Activated B cell treated with CpG ODN at 0.5 μM for 24 hours (primary cell): ENCODE results near the gene FGD3. TPM values are rescaled to one million over a fixed set of nuclear protein-coding genes. Genes with fewer than 3 reads are reported as not detected.

Experiments used
- ATAC-seq: fragments of 200-7000 bp; cut with Tn5 transposase; one replicate; pipeline ENCODE4 v1.10.0; 2021; ENCODE audit warnings: low read depth, mild to moderate bottlenecking, moderate library complexity
- CTCF ChIA-PET: fragments of 350-600 bp; sonication (Branson Sonifier 250); formaldehyde crosslinking; loops from one replicate; lab custom pipeline; 2021; ENCODE audit warnings: antibody characterized with exemption; lab: Charles Lee
- POLR2A ChIA-PET: fragments of 350-600 bp; sonication (Branson Sonifier 250); formaldehyde crosslinking; loops from one replicate; lab custom pipeline; 2021; ENCODE audit warnings: antibody characterized with exemption; lab: Charles Lee
- DNase-seq: peaks from one replicate; pipeline ENCODE4 v3.0.0; 2022
- H3K27ac Mint-ChIP-seq: one replicate; pipeline ENCODE4 v1.8.0; 2020; ENCODE audit warnings: mixed read lengths
- H3K27me3 Mint-ChIP-seq: one replicate; pipeline ENCODE4 v1.8.0; 2021; ENCODE audit warnings: mixed read lengths
- H3K36me3 Mint-ChIP-seq: one replicate; pipeline ENCODE4 v1.8.0; 2021; ENCODE audit warnings: low read depth, mixed read lengths
- H3K4me1 Mint-ChIP-seq: one replicate; pipeline ENCODE4 v1.8.0; 2021; ENCODE audit warnings: mixed read lengths
- H3K4me3 Mint-ChIP-seq: one replicate; pipeline ENCODE4 v1.8.0; 2020; ENCODE audit warnings: mild to moderate bottlenecking, mixed read lengths
- H3K9me3 Mint-ChIP-seq: one replicate; pipeline ENCODE4 v1.8.0; 2020; ENCODE audit warnings: mixed read lengths
- CTCF ChIP-seq: fragments of 200-600 bp; IDR thresholded peaks from one replicate; pipeline ENCODE4 v1.8.0; 2022; ENCODE audit warnings: antibody characterized with exemption, mild to moderate bottlenecking
- intact Hi-C: fragments of 100-400 bp; cut with micrococcal nuclease; formaldehyde crosslinking; loops from one replicate; pipeline ENCODE4 v1.15.1; 2024
- total RNA-seq: library from RNA; stranded (reverse); gene quantifications from 2 replicates; pipeline ENCODE4 v1.2.3, GENCODE V29; 2022

Gene FGD3
- total RNA-seq, 1 donor from 2014 or later, result 61.9 TPM

GRCh38 chr9:92920437-92920836 is 26.9 kb upstream of the FGD3 start:
- no peak for ATAC-seq
- CTCF ChIA-PET, result no interaction called here

GRCh38 chr9:92931606-92932005 is 15.7 kb upstream of the FGD3 start:
- peaks cover 4% of the 10 kb centered on the region for H3K27me3 Mint-ChIP-seq
- ATAC-seq, result no peak
- no peaks in the 10 kb centered on the region for H3K9me3 Mint-ChIP-seq
- no peaks in the 10 kb centered on the region for H3K36me3 Mint-ChIP-seq
- H3K4me3 Mint-ChIP-seq, result no peak overlapping the region
- POLR2A ChIA-PET, result no interaction called here
- CTCF ChIA-PET, result no interaction called here
- H3K4me1 Mint-ChIP-seq, result no peaks in the 10 kb centered on the region
- intact Hi-C loops, result no loop called here
- H3K27ac Mint-ChIP-seq, result no peak overlapping the region
- no peak for TF ChIP-seq CTCF
- DNase-seq, result no peak

More at GRCh38 chr9:92920437-92920836, 26.9 kb upstream of the FGD3 start:
- no peak overlapping the region for H3K4me3 Mint-ChIP-seq
- H3K9me3 Mint-ChIP-seq, result no peaks in the 10 kb centered on the region
- no peaks in the 10 kb centered on the region for H3K36me3 Mint-ChIP-seq
- no peaks in the 10 kb centered on the region for H3K27me3 Mint-ChIP-seq
- no peak for TF ChIP-seq CTCF
- no peak for DNase-seq
- intact Hi-C loops, result no loop called here
- H3K27ac Mint-ChIP-seq, result no peak overlapping the region
- peaks cover 9% of the 10 kb centered on the region for H3K4me1 Mint-ChIP-seq
- POLR2A ChIA-PET, result no interaction called here

- intact Hi-C loops, result no loop called here
- ChIA-PET CTCF (no interaction called here), POLR2A (no interaction called here)
- peaks cover 9% of the 10 kb centered on the region for H3K27me3 Mint-ChIP-seq
- no peak overlapping the region for H3K4me3 Mint-ChIP-seq
- H3K27ac Mint-ChIP-seq, result no peak overlapping the region
- no peak for TF ChIP-seq CTCF
- no peaks in the 10 kb centered on the region for H3K36me3 Mint-ChIP-seq
- DNase-seq (no peak), ATAC-seq (no peak)
- H3K4me1 Mint-ChIP-seq, result no peaks in the 10 kb centered on the region
- no peaks in the 10 kb centered on the region for H3K9me3 Mint-ChIP-seq
These were observed 13.0 kb upstream of the FGD3 start for GRCh38 chr9:92934321-92934720.

GRCh38 chr9:92938025-92938424 is 9.3 kb upstream of the FGD3 start:
- Mint-ChIP-seq H3K27me3 (peaks cover 15% of the 10 kb centered on the region), H3K36me3 (no peaks in the 10 kb centered on the region), H3K4me3 (no peak overlapping the region), H3K9me3 (no peaks in the 10 kb centered on the region), H3K27ac (no peak overlapping the region), H3K4me1 (no peaks in the 10 kb centered on the region)
- no peak for ATAC-seq
- no peak for DNase-seq
- TF ChIP-seq CTCF, result no peak
- intact Hi-C loops, result no loop called here
- ChIA-PET CTCF (no interaction called here), POLR2A (no interaction called here)

GRCh38 chr9:92941861-92942260 is 5.5 kb upstream of the FGD3 start:
- Mint-ChIP-seq H3K9me3 (no peaks in the 10 kb centered on the region), H3K36me3 (no peaks in the 10 kb centered on the region), H3K4me1 (no peaks in the 10 kb centered on the region), H3K27ac (no peak overlapping the region), H3K27me3 (peaks cover 20% of the 10 kb centered on the region), H3K4me3 (no peak overlapping the region)
- no peak for ATAC-seq
- no peak for TF ChIP-seq CTCF
- ChIA-PET CTCF (no interaction called here), POLR2A (no interaction called here)
- intact Hi-C loops, result no loop called here
- no peak for DNase-seq
